ENCODE measurements around the gene RAPGEF4. TPM values are rescaled to one million over a fixed set of nuclear protein-coding genes. Genes with fewer than 3 reads are reported as not detected.

RAPGEF4 gene
- total RNA-seq, 4 donors from 2014 or later = 2.5 to 7.9 (median 4.6) TPM

DNA sequence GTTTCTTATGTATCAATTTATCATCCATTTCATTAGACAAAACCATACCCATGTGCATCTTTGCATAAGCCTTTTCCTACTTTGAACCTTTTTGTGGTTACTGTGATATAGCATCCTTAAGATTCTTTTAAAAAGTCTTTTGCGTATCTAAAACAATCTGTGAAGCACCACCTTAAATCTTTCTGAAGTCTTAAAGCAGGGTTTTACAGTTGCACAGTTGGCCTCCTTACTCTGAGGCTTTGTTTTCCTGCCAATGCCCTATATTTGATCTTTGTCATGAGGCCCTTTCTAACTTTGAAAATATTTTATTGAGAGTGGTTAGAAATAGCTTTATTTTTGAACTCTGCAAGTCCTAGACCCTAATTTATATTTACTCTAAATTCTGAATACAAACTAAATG is 176.6 kb downstream of the RAPGEF4 start:
- ATAC-seq = no peak
- WGBS, 2 donors (ENCODE audit: low coverage in 1 of 2) = 95% methylated on average over 1 of the region's 1 CpG; no CpG with 5 or more reads in 1 of the 2 donors
- no peaks in the 10 kb centered on the region for H3K9me3 ChIP-seq

DNA sequence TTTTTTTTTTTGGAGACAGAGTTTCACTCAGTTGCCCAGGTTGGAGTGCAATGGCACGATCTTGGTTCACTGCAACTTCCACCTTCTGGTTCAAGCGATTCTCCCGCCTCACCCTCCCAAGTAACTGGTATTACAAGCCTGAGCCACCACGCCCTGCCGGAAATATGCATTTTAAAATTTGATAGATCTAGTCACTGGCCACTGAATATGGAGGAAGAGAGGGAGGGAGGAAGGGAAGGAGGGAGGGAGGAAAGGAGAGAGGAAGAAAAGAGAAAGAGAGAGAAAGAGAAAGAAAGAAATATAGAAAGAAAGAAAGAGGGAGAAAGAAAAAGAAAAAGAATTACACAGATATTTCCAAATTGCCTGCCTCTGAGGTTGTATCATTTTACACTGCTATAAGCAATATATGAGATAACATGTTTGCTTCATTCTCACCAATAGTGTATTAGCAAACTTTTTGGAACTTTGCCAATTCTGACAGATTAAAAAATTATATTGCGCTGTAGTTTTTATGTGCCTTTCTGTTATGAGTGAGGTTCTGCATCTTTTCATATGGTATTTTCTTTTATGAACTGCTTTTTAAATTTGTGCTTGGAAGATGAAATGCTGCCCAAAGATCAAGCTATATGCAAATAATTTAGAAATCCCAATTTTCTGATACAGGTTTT is 178.8 kb downstream of the RAPGEF4 start:
- Histone ChIP-seq H3K36me3 (no peaks in the 10 kb centered on the region), H3K4me3 (no peak overlapping the region), H3K9me3 (no peaks in the 10 kb centered on the region), H3K27me3 (no peaks in the 10 kb centered on the region), H3K27ac (no peak overlapping the region), H3K4me1 (no peaks in the 10 kb centered on the region)
- TF ChIP-seq POLR2AphosphoS5 (IDR thresholded peaks at IDR 0.05) (no peak), EP300 (IDR thresholded peaks at IDR 0.05) (no peak), POLR2A (IDR thresholded peaks at IDR 0.05) (no peak)
- TF ChIP-seq, protein P1, sequence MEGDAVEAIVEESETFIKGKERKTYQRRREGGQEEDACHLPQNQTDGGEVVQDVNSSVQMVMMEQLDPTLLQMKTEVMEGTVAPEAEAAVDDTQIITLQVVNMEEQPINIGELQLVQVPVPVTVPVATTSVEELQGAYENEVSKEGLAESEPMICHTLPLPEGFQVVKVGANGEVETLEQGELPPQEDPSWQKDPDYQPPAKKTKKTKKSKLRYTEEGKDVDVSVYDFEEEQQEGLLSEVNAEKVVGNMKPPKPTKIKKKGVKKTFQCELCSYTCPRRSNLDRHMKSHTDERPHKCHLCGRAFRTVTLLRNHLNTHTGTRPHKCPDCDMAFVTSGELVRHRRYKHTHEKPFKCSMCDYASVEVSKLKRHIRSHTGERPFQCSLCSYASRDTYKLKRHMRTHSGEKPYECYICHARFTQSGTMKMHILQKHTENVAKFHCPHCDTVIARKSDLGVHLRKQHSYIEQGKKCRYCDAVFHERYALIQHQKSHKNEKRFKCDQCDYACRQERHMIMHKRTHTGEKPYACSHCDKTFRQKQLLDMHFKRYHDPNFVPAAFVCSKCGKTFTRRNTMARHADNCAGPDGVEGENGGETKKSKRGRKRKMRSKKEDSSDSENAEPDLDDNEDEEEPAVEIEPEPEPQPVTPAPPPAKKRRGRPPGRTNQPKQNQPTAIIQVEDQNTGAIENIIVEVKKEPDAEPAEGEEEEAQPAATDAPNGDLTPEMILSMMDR (IDR thresholded peaks at IDR 0.05) = no peak
- no peak for ATAC-seq
- 93 to 94% methylated on average over 3 of the region's 6 CpGs for WGBS, 2 donors (ENCODE audit: low coverage in 1 of 2)

More for the DNA sequence above, 176.6 kb downstream of the RAPGEF4 start:
- Histone ChIP-seq H3K4me3 (no peak overlapping the region), H3K27ac (no peak overlapping the region), H3K4me1 (no peaks in the 10 kb centered on the region), H3K36me3 (no peaks in the 10 kb centered on the region), H3K27me3 (no peaks in the 10 kb centered on the region)
- TF ChIP-seq POLR2AphosphoS5 (IDR thresholded peaks at IDR 0.05) (no peak), EP300 (IDR thresholded peaks at IDR 0.05) (no peak), POLR2A (IDR thresholded peaks at IDR 0.05) (no peak)
- TF ChIP-seq, protein P1 (IDR thresholded peaks at IDR 0.05) = no peak

DNA sequence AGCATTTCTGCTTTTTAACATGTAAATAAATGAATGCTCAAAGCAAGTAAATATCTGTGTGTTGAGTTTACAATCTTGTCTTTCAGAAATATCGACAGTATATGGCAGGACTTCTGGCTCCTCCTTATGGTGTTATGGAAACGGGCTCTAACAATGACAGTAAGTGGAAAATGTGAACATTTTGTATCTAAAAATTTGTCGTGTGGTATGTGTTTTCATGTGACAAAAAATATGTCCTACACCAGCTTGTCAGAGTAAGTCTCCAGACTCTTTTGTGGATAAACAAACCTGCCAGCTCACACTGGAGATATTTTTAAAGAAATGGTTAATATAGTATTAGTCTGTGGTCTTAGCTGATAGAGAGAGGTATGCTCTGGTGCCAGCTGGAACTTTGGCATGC is 182.1 kb downstream of the RAPGEF4 start:
- 36 to 54% methylated on average over 3 of the region's 3 CpGs for WGBS, 2 donors (ENCODE audit: low coverage in 1 of 2)
- H3K9me3 ChIP-seq = no peaks in the 10 kb centered on the region
- no peak for ATAC-seq
- no peaks in the 10 kb centered on the region for H3K36me3 ChIP-seq
- TF ChIP-seq, protein P1 (IDR thresholded peaks at IDR 0.05) = no peak
- TF ChIP-seq POLR2AphosphoS5 (IDR thresholded peaks at IDR 0.05) (no peak), EP300 (IDR thresholded peaks at IDR 0.05) (no peak), POLR2A (IDR thresholded peaks at IDR 0.05) (no peak)
- no peaks in the 10 kb centered on the region for H3K4me1 ChIP-seq
- no peak overlapping the region for H3K4me3 ChIP-seq
- H3K27me3 ChIP-seq = no peaks in the 10 kb centered on the region
- no peak overlapping the region for H3K27ac ChIP-seq

DNA sequence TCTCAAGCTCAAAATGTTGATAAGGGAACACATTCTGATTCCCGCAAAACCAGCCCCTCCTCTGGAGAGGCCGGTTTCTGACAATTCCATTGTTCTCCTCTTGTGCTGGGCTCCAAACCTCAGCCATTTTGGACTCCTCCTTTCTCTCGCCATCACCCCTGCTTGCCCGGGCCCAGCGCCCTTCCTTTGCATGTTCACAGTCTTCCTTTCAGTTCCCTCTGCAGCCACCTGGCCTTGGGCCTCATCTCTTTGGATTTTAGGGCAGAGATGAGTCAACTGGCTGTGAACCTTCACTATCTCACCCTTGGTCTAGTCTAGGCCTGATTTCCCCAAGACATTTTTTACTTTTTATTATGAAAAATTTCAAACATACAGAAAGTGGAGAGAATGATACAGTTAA is 184.1 kb downstream of the RAPGEF4 start:
- no peak for ATAC-seq
- WGBS, 2 donors (ENCODE audit: low coverage in 1 of 2) = 95 to 98% methylated on average over 3 to 5 of the region's 5 CpGs
- H3K27me3 ChIP-seq = no peaks in the 10 kb centered on the region

More for the DNA sequence above, 184.1 kb downstream of the RAPGEF4 start:
- Histone ChIP-seq H3K4me1 (no peaks in the 10 kb centered on the region), H3K4me3 (no peak overlapping the region), H3K36me3 (no peaks in the 10 kb centered on the region), H3K9me3 (no peaks in the 10 kb centered on the region), H3K27ac (no peak overlapping the region)
- TF ChIP-seq EP300 (IDR thresholded peaks at IDR 0.05) = no peak
- no peak for TF ChIP-seq POLR2A (IDR thresholded peaks at IDR 0.05)
- TF ChIP-seq, protein P1 (IDR thresholded peaks at IDR 0.05) = no peak

Data from gastroesophageal sphincter (tissue), 4 donors.